GM12878 (cell line): ENCODE measurements around the gene AGAP9. TPM values are rescaled to one million over a fixed set of nuclear protein-coding genes. Genes with fewer than 3 reads are reported as not detected.

Source experiments
- ATAC-seq: fragments of 200-7000 bp; cut with Tn5 transposase; 3 replicates; pipeline ENCODE4 v1.9.1; 2020; ENCODE audit warnings: mild to moderate bottlenecking, moderate library complexity
- BruUV-seq: library from RNA; stranded (reverse); fragments of 400-500 nt; replicated peaks from 2 replicates; lab custom pipeline; 2021; lab: Mats Ljungman, UMichigan
- CTCF ChIA-PET: fragments of 300-600 bp; sonication (Branson Sonifier 250); formaldehyde crosslinking; extraction: SDS; loops from one replicate; lab custom pipeline; 2021; ENCODE audit warnings: inconsistent platforms; lab: Yijun Ruan, JAX
- POLR2A ChIA-PET: fragments of 350-600 bp; formaldehyde crosslinking; extraction: SDS; loops from one replicate; lab custom pipeline; 2021; ENCODE audit warnings: inconsistent platforms; lab: Charles Lee
- RAD21 ChIA-PET: fragments of 300-600 bp; sonication (Branson Sonifier 250); formaldehyde crosslinking; loops from one replicate; lab custom pipeline; 2023; ENCODE audit warnings: antibody characterized with exemption; ENCODE audit not compliant: unreplicated experiment; lab: Charles Lee
- SMC1A ChIA-PET: fragments of 300-600 bp; sonication (Branson Sonifier 250); formaldehyde crosslinking; loops from one replicate; lab custom pipeline; 2023; ENCODE audit not compliant: unreplicated experiment, uncharacterized antibody; lab: Charles Lee
- DNase-seq: peaks from one replicate; pipeline ENCODE4 v3.0.0-alpha.2; 2011; ENCODE audit warnings: low read depth, low spot score
- FAIRE-seq: peaks from 3 replicates; lab custom pipeline; 2011; peaks lifted over from hg19 to GRCh38; lab: Jason Lieb, UNC
- H2AFZ ChIP-seq: 2 replicates; pipeline ENCODE4 v1.6.0; 2011; ENCODE audit warnings: low read depth, low read length, control low read depth; ENCODE audit not compliant: control insufficient read depth
- H3K27ac ChIP-seq: 2 replicates; pipeline ENCODE4 v1.5.1; 2011; ENCODE audit warnings: control low read depth; ENCODE audit not compliant: control insufficient read depth, insufficient read depth
- H3K27me3 ChIP-seq, 2 experiments: replicated peaks in 1 of 2; 2 replicates each; pipeline versions ENCODE4 v1.6.0 to v1.6.1; 2011; ENCODE audit warnings: low read length in 1 of 2; ENCODE audit not compliant: control insufficient read depth in 2 of 2, insufficient read depth in 2 of 2
- H3K36me3 ChIP-seq, 2 experiments: 2 replicates each; pipeline ENCODE4 v1.5.1; 2011; ENCODE audit warnings: low read length in 1 of 2; ENCODE audit not compliant: control insufficient read depth in 2 of 2, insufficient read depth in 2 of 2
- H3K4me1 ChIP-seq: 2 replicates; pipeline ENCODE4 v1.6.1; 2011; ENCODE audit warnings: mild to moderate bottlenecking, low read length, moderate library complexity, mixed read lengths; ENCODE audit not compliant: control insufficient read depth, insufficient read depth
- H3K4me2 ChIP-seq: 2 replicates; pipeline ENCODE4 v1.6.0; 2011; ENCODE audit warnings: control low read depth; ENCODE audit not compliant: control insufficient read depth, insufficient read depth
- H3K4me3 ChIP-seq: fragments of 200-600 bp; sonication (generic); 2 replicates; pipeline ENCODE4 v1.5.1; 2016
- H3K79me2 ChIP-seq: 2 replicates; pipeline ENCODE4 v1.6.0; 2011; ENCODE audit warnings: low read length; ENCODE audit not compliant: control insufficient read depth, insufficient read depth
- H3K9ac ChIP-seq: 2 replicates; pipeline ENCODE4 v1.8.0; 2011; ENCODE audit warnings: low read length, control low read depth, mixed read lengths; ENCODE audit not compliant: control insufficient read depth, insufficient read depth
- H3K9me3 ChIP-seq: replicated peaks from 3 replicates; pipeline ENCODE4 v1.5.1; 2011; ENCODE audit warnings: mild to moderate bottlenecking, low read length; ENCODE audit not compliant: control insufficient read depth, insufficient read depth
- H4K20me1 ChIP-seq: 2 replicates; pipeline ENCODE4 v1.6.0; 2011; ENCODE audit not compliant: control insufficient read depth, insufficient read depth
- EP300 ChIP-seq, 2 experiments: fragments of 150-350 bp in 1 of 2; IDR thresholded peaks; 2 replicates each; pipeline ENCODE4 v1.6.1; 2011 to 2012; ENCODE audit warnings: low read depth in 2 of 2, low read length in 2 of 2, borderline replicate concordance in 1 of 2, improper control_type of control experiment in 1 of 2, inconsistent platforms in 1 of 2; ENCODE audit not compliant: control insufficient read depth in 1 of 2
- LARP7 ChIP-seq: fragments of 450-650 bp; IDR thresholded peaks from 2 replicates; pipeline ENCODE4 v1.6.1; 2017; ENCODE audit warnings: mild to moderate bottlenecking
- NFXL1 ChIP-seq: fragments of 450-650 bp; IDR thresholded peaks from 2 replicates; pipeline ENCODE4 v1.6.1; 2017; ENCODE audit warnings: antibody characterized with exemption, mild to moderate bottlenecking, borderline replicate concordance
- WGBS: methylation state at CpG from one replicate; pipeline ENCODE4 v1.1.6; 2016; ENCODE audit warnings: low lambda C conversion rate; ENCODE audit not compliant: insufficient replicate concordance, insufficient coverage; ENCODE audit errors: missing lambda C conversion rate; 5-methylcytosine and 5-hydroxymethylcytosine counted together
- in situ Hi-C: fragments of 300-500 bp; cut with MboI; formaldehyde crosslinking; loops from 9 replicates; pipeline ENCODE4 v1.14.3; 2018; ENCODE audit warnings: mixed read lengths
- intact Hi-C: fragments of 100-400 bp; cut with micrococcal nuclease; formaldehyde crosslinking; loops from one replicate; pipeline ENCODE4 v1.14.2; 2022; ENCODE audit not compliant: unreplicated experiment
- polyA plus RNA-seq, 11 experiments: library from polyadenylated mRNA; depleted of rRNA in 4 of 11; unstranded in 6 of 11; stranded (reverse) in 5 of 11; fragments of >200 nt; fragmentation: Nextera tagmentation in 4 of 11; fragmentation: Illumina TruSeq in 1 of 11; extraction: Ambion mirVana in 4 of 11; extraction: Trizol in 1 of 11; gene quantifications; 1 replicate in 1 of 11; 2 replicates in 10 of 11; pipeline versions ENCODE4 v1.2.1 to v1.2.3, GENCODE V29; 2011 to 2016; ENCODE audit warnings: inconsistent platforms in 2 of 11, missing spikeins in 2 of 11, low read depth in 1 of 11
- small RNA-seq: library from RNA; depleted of rRNA; stranded (forward); fragments of <200 nt; gene quantifications from one replicate; pipeline ENCODE3, GENCODE V24; 2014
- total RNA-seq, 4 experiments: library from RNA; depleted of rRNA in 3 of 4; stranded (reverse); fragments of >200 nt in 3 of 4; fragmentation: Illumina TruSeq in 1 of 4; extraction: Trizol in 1 of 4; gene quantifications; 2 replicates each; pipeline versions ENCODE4 v1.2.1 to v1.2.3, GENCODE V29; 2013 to 2021

AGAP9 gene
- total and polyA plus RNA-seq, 10 of the 15 experiments (the other 5 are each of a cell fraction or from before 2014, with no cell fraction given) = 0.32 to 8.8 (median 3.6) TPM

GRCh38 chr10:47452495-47453140, 70.8 kb downstream of the AGAP9 start (continued):
- TF ChIP-seq NFXL1 = no peak
- TF ChIP-seq EP300 (IDR thresholded peaks at IDR 0.05; ENCODE audit: borderline replicate concordance in 1 of 2, control insufficient read depth in 1 of 2, low read depth in 2 of 2, low read length in 2 of 2) = no peak

GRCh38 chr10:47451998-47452494, 71.4 kb downstream of the AGAP9 start:
- 6% methylated on average over 7 of the region's 7 CpGs for WGBS
- H3K79me2 ChIP-seq = no peaks in the 10 kb centered on the region
- FAIRE-seq (no peak), DNase-seq (no peak), ATAC-seq (no peak)
- H2AFZ ChIP-seq = no peak overlapping the region
- no peak for TF ChIP-seq LARP7
- H3K27ac ChIP-seq = no peak overlapping the region
- intact Hi-C loops = no loop called here
- in situ Hi-C loops = no loop called here
- H3K36me3 ChIP-seq = no peaks in the 10 kb centered on the region
- H3K9ac ChIP-seq = no peak overlapping the region
- ChIA-PET SMC1A (no interaction called here), RAD21 (interaction anchor here (0.6 kb wide), 1 partner anchor 669 kb away, joined by 3 read pairs; no protein-coding TSS in a partner anchor), POLR2A (no interaction called here), CTCF (no interaction called here)
- H3K9me3 ChIP-seq = no peaks in the 10 kb centered on the region
- peaks cover 0 to 8% of the 10 kb centered on the region in 2 experiments; a peak in 3 of 4 replicates for H3K27me3 ChIP-seq
- no TSS peak for BruUV-seq
- H3K4me1 ChIP-seq = no peaks in the 10 kb centered on the region
- no peak overlapping the region for H3K4me2 ChIP-seq
- no peaks in the 10 kb centered on the region for H4K20me1 ChIP-seq
- H3K4me3 ChIP-seq = no peak overlapping the region

Small RNAs within 50 kb of the gene (small RNA-seq; reads per million reads assigned to genes)
- not detected for gene AL591684.3
- not detected for gene RNA5SP312

Other genes starting within 250 kb of the AGAP9 start
- not detected in 2 replicates for gene GDF10, start 223.4 kb downstream of the AGAP9 start, total RNA-seq (2014; rRNA removed)
- not detected in 2 replicates for gene GDF10, start 223.4 kb downstream of the AGAP9 start, total RNA-seq (2014; rRNA removed; fragmentation: Illumina TruSeq; extraction: Trizol)
- not detected in 2 replicates for gene GDF10, start 223.4 kb downstream of the AGAP9 start, total RNA-seq (2021)
- gene GDF10, start 223.4 kb downstream of the AGAP9 start, polyA plus RNA-seq (2011; rRNA removed) = not detected in 2 replicates
- not detected in 2 replicates for gene GDF10, start 223.4 kb downstream of the AGAP9 start, polyA plus RNA-seq (2014; fragmentation: Illumina TruSeq; extraction: Trizol)
- not detected for gene GDF10, start 223.4 kb downstream of the AGAP9 start, polyA plus RNA-seq (2014; fragmentation: Nextera tagmentation; extraction: Ambion mirVana)
- not detected in 2 replicates for gene GDF10, start 223.4 kb downstream of the AGAP9 start, polyA plus RNA-seq (2014; rRNA removed)
- gene GDF10, start 223.4 kb downstream of the AGAP9 start, polyA plus RNA-seq (2016; fragmentation: Nextera tagmentation; extraction: Ambion mirVana) = not detected
- gene GDF2, start 201.2 kb downstream of the AGAP9 start, total RNA-seq (2014; rRNA removed) = not detected in 2 replicates
- gene GDF2, start 201.2 kb downstream of the AGAP9 start, total RNA-seq (2014; rRNA removed; fragmentation: Illumina TruSeq; extraction: Trizol) = not detected in 2 replicates
- not detected in 2 replicates for gene GDF2, start 201.2 kb downstream of the AGAP9 start, total RNA-seq (2021)
- not detected in 2 replicates for gene GDF2, start 201.2 kb downstream of the AGAP9 start, polyA plus RNA-seq (2011; rRNA removed)
- not detected in 2 replicates for gene GDF2, start 201.2 kb downstream of the AGAP9 start, polyA plus RNA-seq (2014; fragmentation: Illumina TruSeq; extraction: Trizol)
- not detected for gene GDF2, start 201.2 kb downstream of the AGAP9 start, polyA plus RNA-seq (2014; fragmentation: Nextera tagmentation; extraction: Ambion mirVana)
- not detected in 2 replicates for gene GDF2, start 201.2 kb downstream of the AGAP9 start, polyA plus RNA-seq (2014; rRNA removed)
- gene GDF2, start 201.2 kb downstream of the AGAP9 start, polyA plus RNA-seq (2016; fragmentation: Nextera tagmentation; extraction: Ambion mirVana) = not detected
- not detected in 2 replicates for gene RBP3, start 175.3 kb downstream of the AGAP9 start, total RNA-seq (2014; rRNA removed)
- not detected in 2 replicates for gene RBP3, start 175.3 kb downstream of the AGAP9 start, total RNA-seq (2014; rRNA removed; fragmentation: Illumina TruSeq; extraction: Trizol)
- not detected in 2 replicates for gene RBP3, start 175.3 kb downstream of the AGAP9 start, total RNA-seq (2021)
- not detected in 2 replicates for gene RBP3, start 175.3 kb downstream of the AGAP9 start, polyA plus RNA-seq (2011; rRNA removed)
- gene RBP3, start 175.3 kb downstream of the AGAP9 start, polyA plus RNA-seq (2014; fragmentation: Illumina TruSeq; extraction: Trizol) = not detected in 2 replicates
- gene RBP3, start 175.3 kb downstream of the AGAP9 start, polyA plus RNA-seq (2014; fragmentation: Nextera tagmentation; extraction: Ambion mirVana) = not detected
- gene RBP3, start 175.3 kb downstream of the AGAP9 start, polyA plus RNA-seq (2014; rRNA removed) = not detected in 2 replicates
- gene RBP3, start 175.3 kb downstream of the AGAP9 start, polyA plus RNA-seq (2016; fragmentation: Nextera tagmentation; extraction: Ambion mirVana) = not detected
- gene ZNF488, start 139.3 kb downstream of the AGAP9 start, total RNA-seq (2014; rRNA removed) = not detected in 2 replicates
- gene ZNF488, start 139.3 kb downstream of the AGAP9 start, total RNA-seq (2014; rRNA removed; fragmentation: Illumina TruSeq; extraction: Trizol) = not detected in 2 replicates
- gene ZNF488, start 139.3 kb downstream of the AGAP9 start, total RNA-seq (2021) = not detected in 2 replicates
- not detected in 2 replicates for gene ZNF488, start 139.3 kb downstream of the AGAP9 start, polyA plus RNA-seq (2011; rRNA removed)
- gene ZNF488, start 139.3 kb downstream of the AGAP9 start, polyA plus RNA-seq (2014; fragmentation: Illumina TruSeq; extraction: Trizol) = not detected in 2 replicates
- gene ZNF488, start 139.3 kb downstream of the AGAP9 start, polyA plus RNA-seq (2014; fragmentation: Nextera tagmentation; extraction: Ambion mirVana) = not detected
- gene ZNF488, start 139.3 kb downstream of the AGAP9 start, polyA plus RNA-seq (2014; rRNA removed) = not detected in 2 replicates
- gene ZNF488, start 139.3 kb downstream of the AGAP9 start, polyA plus RNA-seq (2016; fragmentation: Nextera tagmentation; extraction: Ambion mirVana) = not detected
- gene ANXA8, start 39.5 kb downstream of the AGAP9 start, total RNA-seq (2014; rRNA removed) = 0.16 and 0.45 TPM in 2 replicates
- gene ANXA8, start 39.5 kb downstream of the AGAP9 start, total RNA-seq (2014; rRNA removed; fragmentation: Illumina TruSeq; extraction: Trizol) = 0.13 TPM in 1 of 2 replicates, not detected in the other
- 0.19 TPM in 1 of 2 replicates, not detected in the other for gene ANXA8, start 39.5 kb downstream of the AGAP9 start, total RNA-seq (2021)
- gene ANXA8, start 39.5 kb downstream of the AGAP9 start, polyA plus RNA-seq (2011; rRNA removed) = not detected in 2 replicates
- 0.19 TPM in 1 of 2 replicates, not detected in the other for gene ANXA8, start 39.5 kb downstream of the AGAP9 start, polyA plus RNA-seq (2014; fragmentation: Illumina TruSeq; extraction: Trizol)
- under 1 TPM in 1 of 2 experiments, not detected in 1; 0.53 TPM for gene ANXA8, start 39.5 kb downstream of the AGAP9 start, polyA plus RNA-seq (2014; fragmentation: Nextera tagmentation; extraction: Ambion mirVana)
- 0.41 and 0.43 TPM in 2 replicates for gene ANXA8, start 39.5 kb downstream of the AGAP9 start, polyA plus RNA-seq (2014; rRNA removed)
- under 1 TPM; 0.10 to 0.47 TPM for gene ANXA8, start 39.5 kb downstream of the AGAP9 start, polyA plus RNA-seq (2016; fragmentation: Nextera tagmentation; extraction: Ambion mirVana)
- gene FAM25G, start 31.9 kb downstream of the AGAP9 start, total RNA-seq (2014; rRNA removed) = not detected in 2 replicates
- not detected in 2 replicates for gene FAM25G, start 31.9 kb downstream of the AGAP9 start, total RNA-seq (2014; rRNA removed; fragmentation: Illumina TruSeq; extraction: Trizol)
- not detected in 2 replicates for gene FAM25G, start 31.9 kb downstream of the AGAP9 start, total RNA-seq (2021)
- gene FAM25G, start 31.9 kb downstream of the AGAP9 start, polyA plus RNA-seq (2011; rRNA removed) = not detected in 2 replicates
- gene FAM25G, start 31.9 kb downstream of the AGAP9 start, polyA plus RNA-seq (2014; fragmentation: Illumina TruSeq; extraction: Trizol) = not detected in 2 replicates
- not detected for gene FAM25G, start 31.9 kb downstream of the AGAP9 start, polyA plus RNA-seq (2014; fragmentation: Nextera tagmentation; extraction: Ambion mirVana)
- gene FAM25G, start 31.9 kb downstream of the AGAP9 start, polyA plus RNA-seq (2014; rRNA removed) = not detected in 2 replicates
- not detected for gene FAM25G, start 31.9 kb downstream of the AGAP9 start, polyA plus RNA-seq (2016; fragmentation: Nextera tagmentation; extraction: Ambion mirVana)
- not detected in 2 replicates for gene SYT15B, start 240.0 kb upstream of the AGAP9 start, total RNA-seq (2014; rRNA removed)
- gene SYT15B, start 240.0 kb upstream of the AGAP9 start, total RNA-seq (2014; rRNA removed; fragmentation: Illumina TruSeq; extraction: Trizol) = not detected in 2 replicates
- gene SYT15B, start 240.0 kb upstream of the AGAP9 start, total RNA-seq (2021) = 0.18 TPM in 1 of 2 replicates, not detected in the other
- 0.03 TPM in 1 of 2 replicates, not detected in the other for gene SYT15B, start 240.0 kb upstream of the AGAP9 start, polyA plus RNA-seq (2011; rRNA removed)
- gene SYT15B, start 240.0 kb upstream of the AGAP9 start, polyA plus RNA-seq (2014; fragmentation: Illumina TruSeq; extraction: Trizol) = not detected in 2 replicates
- not detected for gene SYT15B, start 240.0 kb upstream of the AGAP9 start, polyA plus RNA-seq (2014; fragmentation: Nextera tagmentation; extraction: Ambion mirVana)
- gene SYT15B, start 240.0 kb upstream of the AGAP9 start, polyA plus RNA-seq (2014; rRNA removed) = not detected in 2 replicates
- not detected for gene SYT15B, start 240.0 kb upstream of the AGAP9 start, polyA plus RNA-seq (2016; fragmentation: Nextera tagmentation; extraction: Ambion mirVana)